CD4-positive, CD25-positive, alpha-beta regulatory T cell (primary cell): ENCODE results near the gene TFAP2D. TPM values are rescaled to one million over a fixed set of nuclear protein-coding genes. Genes with fewer than 3 reads are reported as not detected.

ENCODE experiments used
- ATAC-seq, 2 donors: fragments of 150-1000 bp; cut with Tn5 transposase; one replicate each; pipeline ENCODE4 v1.10.0; 2021; ENCODE audit warnings: low read depth in 2 of 2, moderate number of reproducible peaks in 2 of 2, moderate library complexity in 1 of 2
- DNase-seq, 3 donors: peaks; one replicate each; pipeline versions ENCODE4 v3.0.0 to v3.0.0-alpha.2; 2012 to 2022; ENCODE audit warnings: mixed read lengths in 1 of 3
- H3K27ac ChIP-seq: one replicate; pipeline ENCODE4 v1.7.0; 2013; ENCODE audit warnings: mild to moderate bottlenecking, low read length; ENCODE audit not compliant: insufficient read depth, poor library complexity, severe bottlenecking
- H3K27me3 ChIP-seq: one replicate; pipeline ENCODE4 v1.7.0; 2013; ENCODE audit warnings: low read length; ENCODE audit not compliant: control insufficient read depth, insufficient read depth
- H3K36me3 ChIP-seq: one replicate; pipeline ENCODE4 v1.7.0; 2013; ENCODE audit warnings: mild to moderate bottlenecking, low read length, moderate library complexity; ENCODE audit not compliant: control insufficient read depth, insufficient read depth
- H3K4me1 ChIP-seq: 2 replicates; pipeline ENCODE4 v1.7.0; 2013; ENCODE audit warnings: mild to moderate bottlenecking, low read length; ENCODE audit not compliant: insufficient read depth, control insufficient read depth, poor library complexity, severe bottlenecking
- H3K4me3 ChIP-seq: one replicate; pipeline ENCODE4 v1.7.0; 2013; ENCODE audit warnings: low read depth, mild to moderate bottlenecking, low read length, moderate library complexity
- H3K9me3 ChIP-seq, 2 experiments: 1 replicate in 1 of 2; 2 replicates in 1 of 2; pipeline ENCODE4 v1.7.0; 2013; ENCODE audit warnings: low read length in 2 of 2, mild to moderate bottlenecking in 1 of 2, moderate library complexity in 1 of 2; ENCODE audit not compliant: control insufficient read depth in 2 of 2
- H3K27ac Mint-ChIP-seq, 3 donors: one replicate each; pipeline ENCODE4 v1.8.0; 2020 to 2022; ENCODE audit warnings: mild to moderate bottlenecking in 3 of 3, mixed read lengths in 3 of 3, moderate library complexity in 2 of 3
- H3K27me3 Mint-ChIP-seq: one replicate; pipeline ENCODE4 v1.8.0; 2022; ENCODE audit warnings: mild to moderate bottlenecking, mixed read lengths
- H3K36me3 Mint-ChIP-seq: one replicate; pipeline ENCODE4 v1.8.0; 2020; ENCODE audit warnings: mixed read lengths
- H3K4me1 Mint-ChIP-seq, 4 donors: one replicate each; pipeline ENCODE4 v1.8.0; 2020 to 2022; ENCODE audit warnings: mixed read lengths in 4 of 4, mild to moderate bottlenecking in 1 of 4
- H3K4me3 Mint-ChIP-seq, 4 donors: one replicate each; pipeline ENCODE4 v1.8.0; 2020 to 2022; ENCODE audit warnings: mild to moderate bottlenecking in 4 of 4, mixed read lengths in 4 of 4, moderate library complexity in 3 of 4
- H3K9me3 Mint-ChIP-seq, 7 donors: one replicate each; pipeline ENCODE4 v1.8.0; 2020 to 2022; ENCODE audit warnings: mixed read lengths in 7 of 7, mild to moderate bottlenecking in 3 of 7, moderate library complexity in 2 of 7
- polyA plus RNA-seq, 4 donors: library from polyadenylated mRNA; unstranded; fragments of 300-500 nt; fragmentation: Illumina TruSeq; gene quantifications; one replicate each; pipeline ENCODE4 v1.2.3, GENCODE V29; 2021
- total RNA-seq: library from RNA; stranded (reverse); gene quantifications from one replicate; pipeline ENCODE4 v1.2.3, GENCODE V29; 2022

The TFAP2D gene
- total and polyA plus RNA-seq, 5 donors from 2014 or later = not detected

DNA sequence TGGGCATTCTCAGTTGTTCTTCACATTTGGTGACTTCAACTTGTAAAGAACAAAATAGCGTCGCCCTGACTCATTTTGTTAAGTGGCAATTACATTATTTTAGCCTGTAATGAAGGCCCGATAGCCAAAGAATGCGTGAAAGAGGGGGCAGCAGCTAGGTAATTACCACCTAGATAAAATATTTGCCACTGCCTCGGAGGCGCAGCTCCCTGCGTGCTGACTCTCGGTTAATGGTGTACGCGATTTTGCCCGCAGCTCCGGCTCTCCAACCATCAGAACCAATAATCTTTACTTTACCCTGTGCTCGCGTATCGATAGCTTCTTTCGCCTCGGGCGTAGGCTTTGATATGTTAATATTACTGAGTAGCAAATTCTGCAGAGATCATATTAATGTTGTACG lies 8.7 kb downstream of the TFAP2D start:
- ATAC-seq (no peak), DNase-seq (no peak)
- Mint-ChIP-seq H3K36me3 (no peaks in the 10 kb centered on the region), H3K4me1 (peaks cover 0 to 3% (median 0%) of the 10 kb centered on the region in 4 donors), H3K27ac (no peak overlapping the region), H3K9me3 (peaks cover 0 to 24% (median 7%) of the 10 kb centered on the region in 7 donors), H3K4me3 (no peak overlapping the region), H3K27me3 (peaks cover 49% of the 10 kb centered on the region)
- peaks cover 0 to 3% of the 10 kb centered on the region in 2 experiments for H3K9me3 ChIP-seq
- H3K4me1 ChIP-seq = no peaks in the 10 kb centered on the region
- peaks cover 14% of the 10 kb centered on the region for H3K27me3 ChIP-seq
- H3K36me3 ChIP-seq = no peaks in the 10 kb centered on the region
- no peak overlapping the region for H3K4me3 ChIP-seq
- H3K27ac ChIP-seq = no peak overlapping the region

- Mint-ChIP-seq H3K27ac (no peak overlapping the region), H3K9me3 (peaks cover 0 to 24% (median 7%) of the 10 kb centered on the region in 7 donors), H3K4me1 (peaks cover 0 to 3% (median 0%) of the 10 kb centered on the region in 4 donors), H3K4me3 (no peak overlapping the region), H3K27me3 (peaks cover 44% of the 10 kb centered on the region), H3K36me3 (no peaks in the 10 kb centered on the region)
- Histone ChIP-seq H3K27me3 (peaks cover 13% of the 10 kb centered on the region), H3K9me3 (peaks cover 0 to 3% of the 10 kb centered on the region in 2 experiments), H3K4me3 (no peak overlapping the region), H3K27ac (no peak overlapping the region), H3K4me1 (no peaks in the 10 kb centered on the region), H3K36me3 (no peaks in the 10 kb centered on the region)
- no peak for DNase-seq
- no peak for ATAC-seq
These were observed 9.7 kb downstream of the TFAP2D start for GRCh38 chr6:50722829-50723554.

- Mint-ChIP-seq H3K9me3 (peaks cover 0 to 21% (median 3%) of the 10 kb centered on the region in 7 donors), H3K27me3 (peaks cover 33% of the 10 kb centered on the region), H3K4me3 (no peak overlapping the region), H3K27ac (no peak overlapping the region), H3K4me1 (peaks cover 0 to 3% (median 0%) of the 10 kb centered on the region in 4 donors), H3K36me3 (no peaks in the 10 kb centered on the region)
- Histone ChIP-seq H3K27ac (no peak overlapping the region), H3K4me3 (no peak overlapping the region), H3K4me1 (no peaks in the 10 kb centered on the region), H3K9me3 (peaks cover 0 to 3% of the 10 kb centered on the region in 2 experiments), H3K27me3 (peaks cover 13% of the 10 kb centered on the region), H3K36me3 (no peaks in the 10 kb centered on the region)
- ATAC-seq (no peak), DNase-seq (peak in 1 of 3 donors; percentile 14)
These were observed 11.2 kb downstream of the TFAP2D start for GRCh38 chr6:50724381-50725124.

DNA sequence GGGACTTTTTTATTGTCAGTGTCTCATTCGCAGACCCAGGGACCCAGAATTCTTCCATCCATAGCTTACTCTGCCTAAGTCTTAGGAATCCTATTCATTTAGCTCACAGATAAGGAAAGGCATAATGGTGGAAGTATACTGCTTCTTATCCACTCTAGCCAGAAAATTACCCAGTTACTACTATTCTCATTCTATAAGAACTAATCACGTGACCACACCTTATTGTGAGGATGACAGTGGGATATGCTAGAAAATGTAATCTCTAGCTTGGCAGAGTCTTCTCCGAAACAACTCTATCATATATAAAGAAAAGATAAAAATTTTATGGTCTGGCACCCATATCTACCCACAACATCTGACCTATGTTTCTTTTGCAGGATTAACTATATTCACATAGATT lies 21.2 kb downstream of the TFAP2D start:
- H3K36me3 ChIP-seq = no peaks in the 10 kb centered on the region
- H3K27me3 ChIP-seq = no peaks in the 10 kb centered on the region
- H3K4me1 Mint-ChIP-seq = no peaks in the 10 kb centered on the region
- peaks cover 0 to 5% (median 3%) of the 10 kb centered on the region in 7 donors for H3K9me3 Mint-ChIP-seq
- no peaks in the 10 kb centered on the region for H3K36me3 Mint-ChIP-seq
- no peak overlapping the region for H3K4me3 Mint-ChIP-seq
- H3K4me1 ChIP-seq = no peaks in the 10 kb centered on the region
- no peak overlapping the region for H3K27ac ChIP-seq
- ATAC-seq = no peak
- H3K27ac Mint-ChIP-seq = no peak overlapping the region
- H3K4me3 ChIP-seq = no peak overlapping the region
- H3K9me3 ChIP-seq = no peaks in the 10 kb centered on the region
- DNase-seq = no peak
- no peaks in the 10 kb centered on the region for H3K27me3 Mint-ChIP-seq

- Histone ChIP-seq H3K4me1 (no peaks in the 10 kb centered on the region), H3K9me3 (no peaks in the 10 kb centered on the region), H3K27me3 (no peaks in the 10 kb centered on the region), H3K36me3 (no peaks in the 10 kb centered on the region), H3K4me3 (no peak overlapping the region), H3K27ac (no peak overlapping the region)
- Mint-ChIP-seq H3K9me3 (peaks cover 0 to 7% (median 4%) of the 10 kb centered on the region in 7 donors), H3K27me3 (no peaks in the 10 kb centered on the region), H3K36me3 (no peaks in the 10 kb centered on the region), H3K27ac (no peak overlapping the region), H3K4me3 (no peak overlapping the region), H3K4me1 (no peaks in the 10 kb centered on the region)
- no peak for ATAC-seq
- DNase-seq = no peak
These were observed 28.8 kb downstream of the TFAP2D start for GRCh38 chr6:50742161-50742560.

- H3K9me3 ChIP-seq = no peaks in the 10 kb centered on the region
- Mint-ChIP-seq H3K27ac (no peak overlapping the region), H3K4me3 (no peak overlapping the region)
These were observed 31.6 kb downstream of the TFAP2D start for GRCh38 chr6:50744976-50745375.

GRCh38 chr6:50762798-50763197 lies 49.5 kb downstream of the TFAP2D start:
- Histone ChIP-seq H3K27ac (no peak overlapping the region), H3K27me3 (no peaks in the 10 kb centered on the region), H3K4me3 (no peak overlapping the region), H3K36me3 (no peaks in the 10 kb centered on the region), H3K9me3 (no peaks in the 10 kb centered on the region), H3K4me1 (no peaks in the 10 kb centered on the region)
- Mint-ChIP-seq H3K27me3 (no peaks in the 10 kb centered on the region), H3K9me3 (peaks cover 0 to 6% (median 2%) of the 10 kb centered on the region in 7 donors), H3K36me3 (no peaks in the 10 kb centered on the region), H3K4me3 (no peak overlapping the region), H3K4me1 (no peaks in the 10 kb centered on the region), H3K27ac (no peak overlapping the region)
- DNase-seq (no peak), ATAC-seq (no peak)

More at GRCh38 chr6:50744976-50745375, 31.6 kb downstream of the TFAP2D start:
- no peak for DNase-seq
- Histone ChIP-seq H3K4me1 (no peaks in the 10 kb centered on the region), H3K36me3 (no peaks in the 10 kb centered on the region), H3K27me3 (no peaks in the 10 kb centered on the region), H3K27ac (no peak overlapping the region), H3K4me3 (no peak overlapping the region)
- ATAC-seq = no peak
- H3K27me3 Mint-ChIP-seq = no peaks in the 10 kb centered on the region
- no peaks in the 10 kb centered on the region for H3K4me1 Mint-ChIP-seq
- no peaks in the 10 kb centered on the region for H3K36me3 Mint-ChIP-seq
- H3K9me3 Mint-ChIP-seq = peaks cover 0 to 8% (median 2%) of the 10 kb centered on the region in 7 donors
